ENCODE results near the gene GALNT18. TPM values are rescaled to one million over a fixed set of nuclear protein-coding genes. Genes with fewer than 3 reads are reported as not detected.

The GALNT18 gene
- total RNA-seq, 1 donor: 2.4 TPM

DNA sequence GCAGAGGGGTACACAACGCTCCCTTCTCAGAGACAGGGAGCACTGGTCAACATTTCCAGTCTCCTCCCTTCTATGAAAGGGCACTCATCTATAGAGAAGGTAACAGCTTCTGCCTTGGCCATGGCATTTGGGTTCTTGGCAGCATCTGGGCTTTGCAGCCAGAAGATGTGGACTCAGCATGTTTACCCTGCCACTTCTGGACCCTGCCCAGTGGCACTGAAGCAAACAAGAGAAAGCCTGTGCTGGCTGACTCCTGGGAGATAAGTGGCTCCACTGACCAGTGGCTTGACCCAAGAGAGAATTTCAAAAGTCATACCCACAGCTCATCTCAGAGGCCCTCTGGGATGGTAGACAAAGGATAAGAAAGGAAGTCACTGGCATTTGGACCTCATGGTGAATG lies 276.7 kb downstream of the GALNT18 start:
- no peak for DNase-seq (ENCODE audit: low read depth)
- TF ChIP-seq, protein P1, sequence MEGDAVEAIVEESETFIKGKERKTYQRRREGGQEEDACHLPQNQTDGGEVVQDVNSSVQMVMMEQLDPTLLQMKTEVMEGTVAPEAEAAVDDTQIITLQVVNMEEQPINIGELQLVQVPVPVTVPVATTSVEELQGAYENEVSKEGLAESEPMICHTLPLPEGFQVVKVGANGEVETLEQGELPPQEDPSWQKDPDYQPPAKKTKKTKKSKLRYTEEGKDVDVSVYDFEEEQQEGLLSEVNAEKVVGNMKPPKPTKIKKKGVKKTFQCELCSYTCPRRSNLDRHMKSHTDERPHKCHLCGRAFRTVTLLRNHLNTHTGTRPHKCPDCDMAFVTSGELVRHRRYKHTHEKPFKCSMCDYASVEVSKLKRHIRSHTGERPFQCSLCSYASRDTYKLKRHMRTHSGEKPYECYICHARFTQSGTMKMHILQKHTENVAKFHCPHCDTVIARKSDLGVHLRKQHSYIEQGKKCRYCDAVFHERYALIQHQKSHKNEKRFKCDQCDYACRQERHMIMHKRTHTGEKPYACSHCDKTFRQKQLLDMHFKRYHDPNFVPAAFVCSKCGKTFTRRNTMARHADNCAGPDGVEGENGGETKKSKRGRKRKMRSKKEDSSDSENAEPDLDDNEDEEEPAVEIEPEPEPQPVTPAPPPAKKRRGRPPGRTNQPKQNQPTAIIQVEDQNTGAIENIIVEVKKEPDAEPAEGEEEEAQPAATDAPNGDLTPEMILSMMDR (IDR thresholded peaks at IDR 0.05; ENCODE audit: insufficient read depth, low read length): no peak
- H3K4me3 ChIP-seq (ENCODE audit: low read depth, low read length): no peak overlapping the region

DNA sequence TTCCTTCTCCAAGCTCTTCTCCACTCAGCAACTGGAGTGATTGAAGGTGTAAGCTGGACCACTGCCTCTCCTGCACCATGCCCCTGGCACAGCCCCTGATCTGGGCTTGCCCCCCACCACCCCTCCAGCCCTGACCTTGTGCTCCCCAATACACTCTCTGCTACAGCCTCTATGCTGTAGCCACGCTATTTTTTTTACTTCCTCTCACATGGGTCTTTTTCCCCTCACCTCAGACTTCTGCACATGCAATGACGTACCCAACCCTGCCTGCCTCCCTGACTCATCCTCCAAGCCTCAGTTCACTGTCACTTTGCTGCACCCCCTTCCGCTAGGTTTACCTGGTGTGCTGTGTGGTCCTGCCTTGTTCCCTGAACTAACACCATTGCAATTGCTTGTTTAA lies 277.8 kb downstream of the GALNT18 start:
- no peak for DNase-seq (ENCODE audit: low read depth)
- TF ChIP-seq, protein P1 (IDR thresholded peaks at IDR 0.05; ENCODE audit: insufficient read depth, low read length): no peak
- H3K4me3 ChIP-seq (ENCODE audit: low read depth, low read length): no peak overlapping the region

DNA sequence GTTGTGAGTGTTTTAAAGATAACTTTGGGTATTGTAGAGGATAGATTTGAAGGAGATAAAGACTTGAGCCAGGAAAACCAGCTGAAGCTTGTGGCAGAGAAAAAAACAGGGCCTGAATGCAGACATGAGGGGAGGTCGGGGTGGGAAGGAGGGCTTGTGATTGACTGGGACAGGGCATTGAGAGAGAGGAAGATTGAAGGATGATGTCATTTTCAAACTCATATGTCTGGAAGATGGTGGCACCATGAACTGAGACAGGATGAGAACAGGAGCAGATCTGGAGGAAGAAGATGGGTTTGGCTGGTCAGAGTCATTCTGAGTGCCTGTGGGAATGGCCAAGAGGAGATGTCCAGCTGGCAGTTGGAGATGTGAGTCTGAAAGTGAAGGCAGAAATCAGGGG lies 283.5 kb downstream of the GALNT18 start:
- DNase-seq (ENCODE audit: low read depth): no peak

DNA sequence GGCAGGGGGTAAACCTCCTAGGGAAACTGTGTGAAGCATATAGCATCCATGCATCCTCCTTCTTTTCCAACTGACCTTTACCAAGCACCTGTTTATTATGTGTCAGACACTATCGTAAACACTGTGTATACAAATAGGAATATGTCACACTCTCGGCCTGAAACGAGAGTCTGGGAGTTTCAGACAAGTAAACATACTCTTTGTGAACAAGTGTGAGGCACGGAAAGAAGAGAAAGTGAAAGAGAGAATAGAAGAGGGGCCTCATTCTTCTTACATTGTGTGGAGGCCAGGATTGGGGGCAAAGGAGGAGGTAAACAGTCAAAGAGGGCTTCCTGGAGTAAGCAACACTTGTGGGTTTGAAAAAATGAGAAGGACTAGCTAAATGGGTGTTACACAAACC lies 285.1 kb downstream of the GALNT18 start:
- no peak overlapping the region for H3K4me3 ChIP-seq (ENCODE audit: low read depth, low read length)
- TF ChIP-seq, protein P1 (IDR thresholded peaks at IDR 0.05; ENCODE audit: insufficient read depth, low read length): no peak

More for the DNA sequence above, 283.5 kb downstream of the GALNT18 start:
- TF ChIP-seq, protein P1 (IDR thresholded peaks at IDR 0.05; ENCODE audit: insufficient read depth, low read length): no peak
- no peak overlapping the region for H3K4me3 ChIP-seq (ENCODE audit: low read depth, low read length)

DNA sequence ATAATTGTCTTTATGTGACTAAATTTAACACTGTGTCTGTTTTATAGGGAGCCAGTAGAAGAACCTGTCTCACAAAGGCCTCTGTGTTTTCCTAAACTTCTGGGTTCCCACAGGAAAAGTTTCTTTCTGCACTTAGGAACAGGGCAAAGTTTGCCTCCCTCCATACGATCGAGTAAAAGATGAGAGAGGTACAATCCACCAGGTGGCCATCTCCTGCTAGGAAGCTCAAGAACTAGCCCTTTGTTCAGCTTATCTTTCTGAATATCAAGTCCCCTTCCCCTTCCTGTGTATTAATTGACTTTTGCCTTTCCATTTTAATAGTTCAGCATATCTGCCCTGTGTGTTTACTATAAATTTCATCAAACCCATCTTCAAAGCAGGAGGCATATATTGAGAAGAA lies 286.8 kb downstream of the GALNT18 start:
- TF ChIP-seq, protein P1 (IDR thresholded peaks at IDR 0.05; ENCODE audit: insufficient read depth, low read length): no peak
- no peak overlapping the region for H3K4me3 ChIP-seq (ENCODE audit: low read depth, low read length)
- DNase-seq (ENCODE audit: low read depth): no peak

More for the DNA sequence above, 285.1 kb downstream of the GALNT18 start:
- DNase-seq (ENCODE audit: low read depth): no peak

DNA sequence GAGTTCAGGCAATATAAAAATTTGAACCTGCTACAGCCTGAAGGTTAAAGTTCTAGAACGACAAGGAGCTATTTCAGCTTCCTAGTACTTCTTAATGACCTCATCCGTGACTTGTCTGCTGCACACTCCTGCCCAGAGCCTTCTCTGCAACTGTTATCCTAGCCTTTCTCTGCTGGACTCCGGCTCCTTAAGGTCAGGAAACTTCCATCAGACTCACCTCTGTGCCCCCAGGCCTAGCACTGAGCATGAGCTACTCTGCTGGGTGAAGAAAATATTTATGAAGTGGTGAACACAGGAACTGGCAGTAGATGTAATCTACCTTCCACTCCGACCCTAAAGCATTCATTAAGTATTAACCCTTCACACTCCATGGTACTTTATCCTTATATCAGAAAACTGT lies 287.2 kb downstream of the GALNT18 start:
- H3K4me3 ChIP-seq (ENCODE audit: low read depth, low read length): no peak overlapping the region
- DNase-seq (ENCODE audit: low read depth): no peak
- TF ChIP-seq, protein P1 (IDR thresholded peaks at IDR 0.05; ENCODE audit: insufficient read depth, low read length): no peak

DNA sequence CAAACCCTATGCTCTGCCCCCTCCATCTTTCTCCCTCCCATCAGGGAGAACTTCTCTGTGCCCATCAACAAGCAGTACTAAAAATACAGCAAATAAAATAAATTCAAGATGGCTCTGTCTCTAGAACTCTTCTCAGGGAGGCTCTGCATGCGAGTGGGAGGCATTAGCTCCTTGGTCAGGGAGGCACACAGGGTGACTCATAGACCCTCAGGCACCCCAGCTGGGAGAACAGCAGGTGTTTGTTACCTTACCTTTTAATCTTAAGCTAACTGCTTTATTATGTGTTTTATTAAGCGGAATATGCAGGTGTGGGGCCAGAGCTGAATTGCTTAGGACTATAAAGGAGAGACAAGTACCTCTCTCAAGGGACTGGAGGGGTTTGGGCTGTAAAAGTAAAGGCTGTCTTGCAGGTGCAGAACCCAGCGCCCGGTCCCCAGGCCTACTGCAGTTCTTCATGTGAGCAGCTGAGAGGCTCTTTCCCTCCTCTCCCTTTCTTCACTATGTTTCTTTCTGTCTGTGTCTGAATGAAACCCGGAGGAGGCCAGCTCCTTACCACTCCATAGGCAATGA lies 289.6 kb downstream of the GALNT18 start:
- no peak overlapping the region for H3K4me3 ChIP-seq (ENCODE audit: low read depth, low read length)
- TF ChIP-seq, protein P1 (IDR thresholded peaks at IDR 0.05; ENCODE audit: insufficient read depth, low read length): no peak
- no peak for DNase-seq (ENCODE audit: low read depth)
